Measurements from ENCODE around the gene TSEN54. TPM values are rescaled to one million over a fixed set of nuclear protein-coding genes. Genes with fewer than 3 reads are reported as not detected.

The TSEN54 gene
- polyA plus RNA-seq, 1 donor = 65.3 TPM

GRCh38 chr17:75566416-75566815 is 50.1 kb downstream of the TSEN54 start:
- Histone ChIP-seq H3K4me1 (ENCODE audit: control insufficient read depth, insufficient read depth, low read length) (no peaks in the 10 kb centered on the region), H3K9me3 (ENCODE audit: control insufficient read depth, low read depth, low read length) (no peaks in the 10 kb centered on the region), H3K36me3 (ENCODE audit: control insufficient read depth, insufficient read depth, low read length) (peaks cover 81% of the 10 kb centered on the region), H3K27me3 (ENCODE audit: control insufficient read depth, insufficient read depth, low read length) (no peaks in the 10 kb centered on the region), H3K4me3 (ENCODE audit: low read length) (no peak overlapping the region), H3K27ac (ENCODE audit: low read length) (no peak overlapping the region)
- no CpG with 5 or more reads among the region's 6 CpGs for WGBS (ENCODE audit: insufficient coverage, low lambda C conversion rate)
- no peak for DNase-seq

DNA sequence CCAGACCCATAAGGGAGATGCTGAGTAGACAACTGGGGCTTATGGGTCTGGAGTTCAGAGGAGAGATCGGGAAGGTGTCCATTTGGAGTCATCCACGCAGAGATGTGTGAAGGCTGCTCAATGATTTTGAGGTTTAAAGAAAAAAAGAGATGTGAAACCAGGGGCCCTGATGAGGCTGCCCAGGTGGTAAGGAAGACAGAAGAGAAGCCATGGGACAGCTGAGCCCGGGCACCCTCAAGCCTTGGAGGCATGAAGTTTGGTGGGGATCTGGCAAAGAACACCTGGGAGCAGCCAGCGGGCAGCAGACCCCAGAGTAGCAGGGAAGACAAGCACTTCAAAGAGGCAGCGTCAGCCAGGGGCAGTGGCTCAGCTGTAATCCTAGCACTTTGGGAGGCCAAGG is 50.5 kb downstream of the TSEN54 start:
- Histone ChIP-seq H3K9me3 (ENCODE audit: control insufficient read depth, low read depth, low read length) (no peaks in the 10 kb centered on the region), H3K4me1 (ENCODE audit: control insufficient read depth, insufficient read depth, low read length) (no peaks in the 10 kb centered on the region), H3K4me3 (ENCODE audit: low read length) (no peak overlapping the region), H3K27ac (ENCODE audit: low read length) (no peak overlapping the region), H3K36me3 (ENCODE audit: control insufficient read depth, insufficient read depth, low read length) (peaks cover 85% of the 10 kb centered on the region), H3K27me3 (ENCODE audit: control insufficient read depth, insufficient read depth, low read length) (no peaks in the 10 kb centered on the region)
- no peak for DNase-seq
- no CpG with 5 or more reads among the region's 5 CpGs for WGBS (ENCODE audit: insufficient coverage, low lambda C conversion rate)

DNA sequence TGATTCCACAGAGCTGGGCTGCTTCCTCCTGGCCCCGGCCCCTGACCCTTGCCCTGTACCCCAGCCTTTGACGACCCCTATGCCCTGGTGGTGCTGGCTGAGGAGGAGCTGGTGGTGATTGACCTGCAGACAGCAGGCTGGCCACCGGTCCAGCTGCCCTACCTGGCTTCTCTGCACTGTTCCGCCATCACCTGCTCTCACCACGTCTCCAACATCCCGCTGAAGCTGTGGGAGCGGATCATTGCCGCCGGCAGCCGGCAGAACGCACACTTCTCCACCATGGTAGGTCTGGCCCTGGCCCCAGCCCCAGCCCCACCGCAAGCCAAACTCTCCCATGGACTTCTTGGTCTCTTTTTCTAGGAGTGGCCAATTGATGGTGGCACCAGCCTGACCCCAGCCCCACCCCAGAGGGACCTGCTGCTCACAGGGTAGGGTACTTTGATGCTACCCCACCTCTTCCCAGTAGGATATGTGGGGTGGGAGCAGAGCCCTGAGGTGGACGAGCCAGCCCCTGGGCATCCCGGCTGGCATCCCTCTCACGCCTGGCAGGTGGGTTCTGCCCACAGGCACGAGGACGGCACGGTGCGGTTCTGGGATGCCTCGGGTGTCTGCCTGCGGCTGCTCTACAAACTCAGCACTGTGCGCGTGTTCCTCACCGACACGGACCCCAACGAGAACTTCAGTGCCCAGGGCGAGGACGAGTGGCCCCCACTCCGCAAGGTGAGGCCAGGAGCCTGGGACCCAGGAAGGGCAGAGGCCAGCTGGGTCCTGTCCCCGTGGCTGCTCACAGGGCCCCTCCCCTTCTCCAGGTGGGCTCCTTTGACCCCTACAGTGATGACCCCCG is 52.3 kb downstream of the TSEN54 start:
- Histone ChIP-seq H3K4me3 (ENCODE audit: low read length) (no peak overlapping the region), H3K9me3 (ENCODE audit: control insufficient read depth, low read depth, low read length) (no peaks in the 10 kb centered on the region), H3K36me3 (ENCODE audit: control insufficient read depth, insufficient read depth, low read length) (peaks cover 85% of the 10 kb centered on the region), H3K27me3 (ENCODE audit: control insufficient read depth, insufficient read depth, low read length) (no peaks in the 10 kb centered on the region), H3K4me1 (ENCODE audit: control insufficient read depth, insufficient read depth, low read length) (peaks cover 9% of the 10 kb centered on the region), H3K27ac (ENCODE audit: low read length) (no peak overlapping the region)
- no CpG with 5 or more reads among the region's 31 CpGs for WGBS (ENCODE audit: insufficient coverage, low lambda C conversion rate)
- DNase-seq = no peak

DNA sequence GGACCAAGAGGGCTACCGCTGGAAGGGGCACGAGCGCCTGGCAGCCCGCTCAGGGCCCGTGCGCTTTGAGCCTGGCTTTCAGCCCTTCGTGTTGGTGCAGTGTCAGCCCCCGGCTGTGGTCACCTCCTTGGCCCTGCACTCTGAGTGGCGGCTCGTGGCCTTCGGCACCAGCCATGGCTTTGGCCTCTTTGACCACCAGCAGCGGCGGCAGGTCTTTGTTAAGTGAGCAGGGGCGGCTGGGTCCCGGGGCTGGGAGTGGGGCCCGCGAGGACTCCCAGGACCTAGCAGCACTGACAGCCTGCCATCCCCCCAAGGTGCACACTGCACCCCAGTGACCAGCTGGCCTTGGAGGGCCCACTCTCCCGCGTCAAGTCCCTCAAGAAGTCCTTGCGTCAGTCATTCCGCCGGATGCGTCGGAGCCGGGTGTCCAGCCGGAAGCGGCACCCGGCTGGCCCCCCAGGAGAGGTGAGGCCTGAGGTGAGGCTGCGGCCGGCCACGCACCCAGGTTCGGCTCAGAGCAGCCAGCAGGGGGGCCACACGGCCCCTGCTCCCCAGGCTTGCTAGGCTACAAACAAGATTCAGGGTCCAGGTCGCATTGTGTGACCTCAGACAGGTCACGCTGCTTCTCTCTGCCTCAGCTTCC is 53.8 kb downstream of the TSEN54 start:
- no peak overlapping the region for H3K27ac ChIP-seq (ENCODE audit: low read length)
- H3K9me3 ChIP-seq (ENCODE audit: control insufficient read depth, low read depth, low read length) = no peaks in the 10 kb centered on the region
- no CpG with 5 or more reads among the region's 35 CpGs for WGBS (ENCODE audit: insufficient coverage, low lambda C conversion rate)
- no peak for DNase-seq
- peaks cover 84% of the 10 kb centered on the region for H3K36me3 ChIP-seq (ENCODE audit: control insufficient read depth, insufficient read depth, low read length)
- no peak overlapping the region for H3K4me3 ChIP-seq (ENCODE audit: low read length)
- peaks cover 17% of the 10 kb centered on the region for H3K4me1 ChIP-seq (ENCODE audit: control insufficient read depth, insufficient read depth, low read length)
- no peaks in the 10 kb centered on the region for H3K27me3 ChIP-seq (ENCODE audit: control insufficient read depth, insufficient read depth, low read length)

- DNase-seq = no peak
- WGBS (ENCODE audit: insufficient coverage, low lambda C conversion rate) = no CpG with 5 or more reads among the region's 11 CpGs
Observed at GRCh38 chr17:75570772-75571171, 54.4 kb downstream of the TSEN54 start.

DNA sequence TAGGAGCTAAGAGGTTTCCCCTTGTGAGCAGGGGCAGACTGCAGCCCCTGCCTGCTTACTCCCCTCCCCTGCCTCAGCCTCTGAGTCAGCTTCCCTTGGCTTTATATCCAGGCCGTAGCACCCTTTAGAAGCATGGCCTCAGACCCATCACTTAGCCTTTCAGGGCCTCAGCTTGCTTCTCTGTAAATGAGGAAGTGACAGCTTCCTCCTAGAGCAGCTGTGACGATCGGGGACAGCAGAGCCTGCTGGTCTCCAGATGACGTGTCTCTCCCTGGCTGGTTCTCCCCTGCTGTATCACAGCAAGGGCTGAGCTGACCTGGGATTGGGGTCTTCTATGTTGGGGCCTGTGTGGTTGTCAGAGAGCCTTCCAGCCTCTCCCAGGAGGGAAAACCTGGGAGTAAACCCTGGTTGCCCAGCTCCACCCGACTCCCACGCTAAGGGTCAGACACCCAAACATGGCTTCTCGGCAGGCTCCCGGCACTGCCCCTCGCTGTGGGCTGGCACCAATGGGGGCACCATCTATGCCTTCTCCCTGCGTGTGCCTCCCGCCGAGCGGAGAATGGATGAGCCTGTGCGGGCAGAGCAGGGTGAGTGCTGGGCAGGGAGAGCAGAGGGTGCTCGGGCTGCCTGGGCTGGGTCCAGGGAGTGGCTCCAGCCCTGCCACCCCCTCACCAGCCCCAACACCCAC is 55.0 kb downstream of the TSEN54 start:
- H3K4me3 ChIP-seq (ENCODE audit: low read length) = no peak overlapping the region
- no peak overlapping the region for H3K27ac ChIP-seq (ENCODE audit: low read length)
- peak in 1 of 2 donors; percentile 29 for DNase-seq
- no CpG with 5 or more reads among the region's 15 CpGs for WGBS (ENCODE audit: insufficient coverage, low lambda C conversion rate)
- peaks cover 17% of the 10 kb centered on the region for H3K4me1 ChIP-seq (ENCODE audit: control insufficient read depth, insufficient read depth, low read length)
- no peaks in the 10 kb centered on the region for H3K27me3 ChIP-seq (ENCODE audit: control insufficient read depth, insufficient read depth, low read length)
- peaks cover 77% of the 10 kb centered on the region for H3K36me3 ChIP-seq (ENCODE audit: control insufficient read depth, insufficient read depth, low read length)
- no peaks in the 10 kb centered on the region for H3K9me3 ChIP-seq (ENCODE audit: control insufficient read depth, low read depth, low read length)

More at GRCh38 chr17:75570772-75571171, 54.4 kb downstream of the TSEN54 start:
- no peaks in the 10 kb centered on the region for H3K9me3 ChIP-seq (ENCODE audit: control insufficient read depth, low read depth, low read length)
- no peak overlapping the region for H3K27ac ChIP-seq (ENCODE audit: low read length)
- no peak overlapping the region for H3K4me3 ChIP-seq (ENCODE audit: low read length)
- H3K27me3 ChIP-seq (ENCODE audit: control insufficient read depth, insufficient read depth, low read length) = no peaks in the 10 kb centered on the region
- peaks cover 17% of the 10 kb centered on the region for H3K4me1 ChIP-seq (ENCODE audit: control insufficient read depth, insufficient read depth, low read length)
- peaks cover 83% of the 10 kb centered on the region for H3K36me3 ChIP-seq (ENCODE audit: control insufficient read depth, insufficient read depth, low read length)

- no peak for DNase-seq
- Histone ChIP-seq H3K4me1 (ENCODE audit: control insufficient read depth, insufficient read depth, low read length) (peaks cover 21% of the 10 kb centered on the region), H3K27me3 (ENCODE audit: control insufficient read depth, insufficient read depth, low read length) (no peaks in the 10 kb centered on the region), H3K27ac (ENCODE audit: low read length) (no peak overlapping the region), H3K9me3 (ENCODE audit: control insufficient read depth, low read depth, low read length) (peaks cover under 1% of the 10 kb centered on the region), H3K4me3 (ENCODE audit: low read length) (no peak overlapping the region), H3K36me3 (ENCODE audit: control insufficient read depth, insufficient read depth, low read length) (peaks cover 73% of the 10 kb centered on the region)
- WGBS (ENCODE audit: insufficient coverage, low lambda C conversion rate) = no CpG with 5 or more reads among the region's 16 CpGs
Observed at GRCh38 chr17:75571885-75572215, 55.5 kb downstream of the TSEN54 start.

DNA sequence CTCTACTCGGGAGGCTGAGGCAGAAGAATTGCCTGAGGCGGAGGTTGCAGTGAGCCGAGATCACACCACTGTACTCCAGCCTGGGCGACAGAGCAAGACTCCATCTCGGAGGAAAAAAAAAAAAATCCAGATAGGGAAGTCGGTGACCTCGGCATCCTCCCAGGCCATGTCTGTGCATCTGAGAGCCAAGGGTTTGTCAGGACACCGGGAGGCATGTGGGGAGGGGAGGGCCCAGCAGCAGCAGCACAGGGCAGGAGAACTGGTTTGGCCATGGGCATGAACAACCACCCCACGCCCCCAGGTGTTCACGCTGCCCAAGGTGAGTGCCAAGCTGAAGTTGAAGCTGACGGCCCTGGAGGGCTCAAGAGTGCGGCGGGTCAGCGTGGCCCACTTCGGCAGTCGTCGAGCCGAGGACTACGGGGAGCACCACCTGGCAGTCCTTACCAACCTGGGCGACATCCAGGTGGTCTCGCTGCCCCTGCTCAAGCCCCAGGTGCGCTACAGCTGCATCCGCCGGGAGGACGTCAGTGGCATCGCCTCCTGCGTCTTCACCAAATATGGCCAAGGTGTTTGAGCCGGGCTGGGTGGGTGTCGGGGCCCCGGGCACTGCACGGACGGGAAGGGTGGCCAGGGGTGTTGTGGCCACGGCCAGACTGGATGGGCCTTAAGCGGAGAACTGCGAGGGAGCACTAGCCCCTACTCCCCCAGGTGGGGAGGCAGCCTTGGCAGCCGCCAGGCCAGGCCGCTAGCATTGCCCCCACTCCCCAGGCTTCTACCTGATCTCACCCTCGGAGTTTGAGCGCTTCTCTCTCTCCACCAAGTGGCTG is 56.6 kb downstream of the TSEN54 start:
- WGBS (ENCODE audit: insufficient coverage, low lambda C conversion rate) = 93% methylated on average over 3 of the region's 39 CpGs

GRCh38 chr17:75573540-75573957 is 57.2 kb downstream of the TSEN54 start:
- peak in 1 of 2 donors; percentile 25 for DNase-seq
- no peaks in the 10 kb centered on the region for H3K27me3 ChIP-seq (ENCODE audit: control insufficient read depth, insufficient read depth, low read length)
- no CpG with 5 or more reads among the region's 16 CpGs for WGBS (ENCODE audit: insufficient coverage, low lambda C conversion rate)
- H3K9me3 ChIP-seq (ENCODE audit: control insufficient read depth, low read depth, low read length) = peaks cover 10% of the 10 kb centered on the region
- no peak overlapping the region for H3K4me3 ChIP-seq (ENCODE audit: low read length)
- H3K27ac ChIP-seq (ENCODE audit: low read length) = no peak overlapping the region
- H3K36me3 ChIP-seq (ENCODE audit: control insufficient read depth, insufficient read depth, low read length) = peaks cover 64% of the 10 kb centered on the region
- peaks cover 36% of the 10 kb centered on the region for H3K4me1 ChIP-seq (ENCODE audit: control insufficient read depth, insufficient read depth, low read length)

More for the DNA sequence above, 56.6 kb downstream of the TSEN54 start:
- Histone ChIP-seq H3K4me3 (ENCODE audit: low read length) (no peak overlapping the region), H3K27me3 (ENCODE audit: control insufficient read depth, insufficient read depth, low read length) (no peaks in the 10 kb centered on the region), H3K36me3 (ENCODE audit: control insufficient read depth, insufficient read depth, low read length) (peaks cover 71% of the 10 kb centered on the region), H3K27ac (ENCODE audit: low read length) (no peak overlapping the region), H3K9me3 (ENCODE audit: control insufficient read depth, low read depth, low read length) (peaks cover 10% of the 10 kb centered on the region), H3K4me1 (ENCODE audit: control insufficient read depth, insufficient read depth, low read length) (peaks cover 30% of the 10 kb centered on the region)
- DNase-seq = no peak

DNA sequence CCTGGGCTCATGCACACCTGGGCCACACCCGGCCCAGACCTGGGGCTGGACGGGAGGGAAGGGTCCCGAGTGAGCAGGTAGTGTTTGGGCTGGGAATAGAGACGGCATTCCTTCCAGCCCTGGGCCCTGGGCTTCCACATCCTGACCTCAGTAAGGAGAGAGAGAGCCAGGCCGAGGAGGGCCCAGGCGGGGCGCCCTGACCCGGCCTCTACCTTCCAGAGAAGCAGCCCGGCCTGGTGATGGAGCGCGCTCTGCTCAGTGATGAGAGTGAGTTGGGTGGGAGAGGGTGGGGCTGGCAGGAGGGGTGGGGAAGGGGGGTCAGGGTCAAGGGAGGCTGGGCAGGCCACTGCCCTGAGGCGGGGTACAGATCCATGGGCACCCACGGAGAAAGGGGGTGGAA is 57.7 kb downstream of the TSEN54 start:
- Histone ChIP-seq H3K4me3 (ENCODE audit: low read length) (no peak overlapping the region), H3K9me3 (ENCODE audit: control insufficient read depth, low read depth, low read length) (peaks cover 10% of the 10 kb centered on the region), H3K4me1 (ENCODE audit: control insufficient read depth, insufficient read depth, low read length) (peaks cover 39% of the 10 kb centered on the region), H3K36me3 (ENCODE audit: control insufficient read depth, insufficient read depth, low read length) (peaks cover 60% of the 10 kb centered on the region), H3K27ac (ENCODE audit: low read length) (no peak overlapping the region), H3K27me3 (ENCODE audit: control insufficient read depth, insufficient read depth, low read length) (no peaks in the 10 kb centered on the region)
- WGBS (ENCODE audit: insufficient coverage, low lambda C conversion rate) = no CpG with 5 or more reads among the region's 13 CpGs
- DNase-seq = no peak

Measured in large intestine (tissue), 3 donors.